HFFc6 (cell line): ENCODE data around the gene HYOU1. TPM values are rescaled to one million over a fixed set of nuclear protein-coding genes. Genes with fewer than 3 reads are reported as not detected.

ENCODE experiments used
- DNase-seq: peaks from one replicate; pipeline ENCODE4 v3.0.0-alpha.2; 2018
- H3K27ac Mint-ChIP-seq: 2 replicates; pipeline ENCODE4 v1.8.0; 2020; ENCODE audit warnings: mild to moderate bottlenecking, mixed read lengths
- H3K27me3 Mint-ChIP-seq: 2 replicates; pipeline ENCODE4 v1.8.0; 2021; ENCODE audit warnings: mild to moderate bottlenecking, moderate library complexity, mixed read lengths; ENCODE audit not compliant: insufficient read depth
- H3K36me3 Mint-ChIP-seq: 2 replicates; pipeline ENCODE4 v1.8.0; 2021; ENCODE audit warnings: low read depth, mixed read lengths
- H3K4me1 Mint-ChIP-seq: 2 replicates; pipeline ENCODE4 v1.8.0; 2020; ENCODE audit warnings: low read depth, mixed read lengths
- H3K4me3 Mint-ChIP-seq: 2 replicates; pipeline ENCODE4 v1.8.0; 2020; ENCODE audit warnings: mild to moderate bottlenecking, moderate library complexity, mixed read lengths
- H3K9me3 Mint-ChIP-seq: 2 replicates; pipeline ENCODE4 v1.8.0; 2020; ENCODE audit warnings: mild to moderate bottlenecking, mixed read lengths
- total RNA-seq, 6 experiments: library from RNA; stranded (reverse); fragmentation: NEBNext Ultra II Directional; extraction: Animal tissue kit (Norgen Biotek cat#: 25700); gene quantifications; 2 replicates in 1 of 6; 3 replicates in 5 of 6; pipeline ENCODE4 v1.2.3, GENCODE V29; 2021
- TF ChIP-seq, protein P1 (sequence below): fragments of 200-600 bp; sonication (generic); IDR thresholded peaks from 2 replicates; pipeline ENCODE4 v1.5.0; 2021; ENCODE audit warnings: antibody characterized with exemption, mild to moderate bottlenecking

Gene HYOU1
- total RNA-seq, 6 experiments from 2014 or later: 141 to 180 (median 163) TPM

- Mint-ChIP-seq H3K27ac (no peak overlapping the region), H3K36me3 (peaks cover 25% of the 10 kb centered on the region), H3K4me3 (no peak overlapping the region), H3K9me3 (no peaks in the 10 kb centered on the region), H3K4me1 (no peaks in the 10 kb centered on the region), H3K27me3 (no peaks in the 10 kb centered on the region; the same call in 1 of the 2 replicates)
- TF ChIP-seq, protein P1, sequence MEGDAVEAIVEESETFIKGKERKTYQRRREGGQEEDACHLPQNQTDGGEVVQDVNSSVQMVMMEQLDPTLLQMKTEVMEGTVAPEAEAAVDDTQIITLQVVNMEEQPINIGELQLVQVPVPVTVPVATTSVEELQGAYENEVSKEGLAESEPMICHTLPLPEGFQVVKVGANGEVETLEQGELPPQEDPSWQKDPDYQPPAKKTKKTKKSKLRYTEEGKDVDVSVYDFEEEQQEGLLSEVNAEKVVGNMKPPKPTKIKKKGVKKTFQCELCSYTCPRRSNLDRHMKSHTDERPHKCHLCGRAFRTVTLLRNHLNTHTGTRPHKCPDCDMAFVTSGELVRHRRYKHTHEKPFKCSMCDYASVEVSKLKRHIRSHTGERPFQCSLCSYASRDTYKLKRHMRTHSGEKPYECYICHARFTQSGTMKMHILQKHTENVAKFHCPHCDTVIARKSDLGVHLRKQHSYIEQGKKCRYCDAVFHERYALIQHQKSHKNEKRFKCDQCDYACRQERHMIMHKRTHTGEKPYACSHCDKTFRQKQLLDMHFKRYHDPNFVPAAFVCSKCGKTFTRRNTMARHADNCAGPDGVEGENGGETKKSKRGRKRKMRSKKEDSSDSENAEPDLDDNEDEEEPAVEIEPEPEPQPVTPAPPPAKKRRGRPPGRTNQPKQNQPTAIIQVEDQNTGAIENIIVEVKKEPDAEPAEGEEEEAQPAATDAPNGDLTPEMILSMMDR: no peak
- no peak for DNase-seq
Measured at GRCh38 chr11:119006656-119007055, 50.3 kb downstream of the HYOU1 start.

- H3K9me3 Mint-ChIP-seq: no peaks in the 10 kb centered on the region
- no peaks in the 10 kb centered on the region; the same call in 1 of the 2 replicates for H3K27me3 Mint-ChIP-seq
- TF ChIP-seq, protein P1: peak; percentile 16; the same call in 1 of the 2 replicates
- peaks cover 43% of the 10 kb centered on the region for H3K4me1 Mint-ChIP-seq
- H3K36me3 Mint-ChIP-seq: peaks cover 33% of the 10 kb centered on the region
- peak overlapping the region; percentile 90 for H3K4me3 Mint-ChIP-seq
- H3K27ac Mint-ChIP-seq: peak overlapping the region; percentile 90
- peak; percentile 83 for DNase-seq
Measured at GRCh38 chr11:119000906-119001305, 56.1 kb downstream of the HYOU1 start.

DNA sequence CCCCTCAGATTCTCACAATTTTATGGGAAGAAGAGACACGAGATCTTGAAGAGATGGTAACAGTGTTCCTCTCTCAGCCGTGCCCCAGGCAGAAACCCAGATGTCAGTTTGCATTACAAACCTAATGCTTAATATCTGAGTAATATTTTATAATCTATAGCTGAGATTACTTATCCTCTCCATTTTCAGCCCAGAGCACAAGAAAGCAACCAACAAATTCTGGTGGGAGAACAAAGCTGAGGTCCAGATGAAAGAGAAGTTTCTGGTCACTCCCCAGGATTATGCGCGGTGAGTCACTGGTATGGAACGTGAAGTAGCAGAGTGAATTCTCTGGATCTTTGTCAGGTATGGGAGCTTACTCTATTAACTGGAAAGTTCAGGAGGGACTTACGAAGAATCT is 58.2 kb downstream of the HYOU1 start:
- H3K27me3 Mint-ChIP-seq: no peaks in the 10 kb centered on the region; the same call in 1 of the 2 replicates
- peak overlapping the region; percentile 88 for H3K27ac Mint-ChIP-seq
- no peaks in the 10 kb centered on the region for H3K9me3 Mint-ChIP-seq

DNA sequence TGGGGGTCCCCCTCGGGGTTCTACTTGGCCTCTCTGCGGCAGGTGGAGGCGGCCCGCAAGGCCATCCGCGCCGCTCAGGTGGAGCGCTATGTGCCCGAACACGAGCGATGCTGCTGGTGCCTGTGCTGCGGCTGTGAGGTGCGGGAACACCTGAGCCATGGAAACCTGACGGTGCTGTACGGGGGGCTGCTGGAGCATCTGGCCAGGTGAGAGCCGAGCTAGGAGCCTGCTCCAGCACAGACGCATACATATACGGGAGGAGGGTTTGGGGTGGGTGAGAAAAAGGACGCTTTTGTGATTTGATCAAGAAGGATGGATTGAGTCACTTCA is 58.7 kb downstream of the HYOU1 start:
- Mint-ChIP-seq H3K4me3 (peak overlapping the region; percentile 90), H3K27ac (peak overlapping the region; percentile 88), H3K9me3 (no peaks in the 10 kb centered on the region), H3K4me1 (peaks cover 43% of the 10 kb centered on the region), H3K36me3 (peaks cover 29% of the 10 kb centered on the region), H3K27me3 (no peaks in the 10 kb centered on the region; the same call in 1 of the 2 replicates)
- TF ChIP-seq, protein P1: no peak
- no peak for DNase-seq

More for the DNA sequence above, 58.2 kb downstream of the HYOU1 start:
- peak; percentile 81 for DNase-seq
- H3K4me3 Mint-ChIP-seq: peak overlapping the region; percentile 90
- TF ChIP-seq, protein P1: no peak
- peaks cover 43% of the 10 kb centered on the region for H3K4me1 Mint-ChIP-seq
- peaks cover 31% of the 10 kb centered on the region for H3K36me3 Mint-ChIP-seq

GRCh38 chr11:118997627-118998387 is 59.2 kb downstream of the HYOU1 start, which contains the start of gene CENATAC:
TSS of gene CENATAC (plus strand) at chr11:118998138. CDS start at chr11:118998198, 60 bp downstream.
- peak; percentile 78 for DNase-seq
- TF ChIP-seq, protein P1: peak; percentile 7; the same call in 1 of the 2 replicates
- H3K4me3 Mint-ChIP-seq: peak within 1 kb of the TSS; percentile 90
- no peaks in the 10 kb centered on the region; the same call in 1 of the 2 replicates for H3K27me3 Mint-ChIP-seq
- peaks cover 24% of the 10 kb centered on the region for H3K36me3 Mint-ChIP-seq
- peak within 1 kb of the TSS; percentile 88 for H3K27ac Mint-ChIP-seq
- no peaks in the 10 kb centered on the region for H3K9me3 Mint-ChIP-seq
- H3K4me1 Mint-ChIP-seq: peaks cover 43% of the 10 kb centered on the region
